Left ventricle myocardium inferior (tissue), 1 donor: ENCODE data around the gene RNGTT. TPM values are rescaled to one million over a fixed set of nuclear protein-coding genes. Genes with fewer than 3 reads are reported as not detected.

ENCODE experiments used
- DNase-seq: peaks from one replicate; pipeline ENCODE4 v3.0.0-alpha.2; 2020
- H3K27ac ChIP-seq: fragments of 200-600 bp; replicated peaks from 2 replicates; pipeline ENCODE4 v1.8.0; 2021
- H3K27me3 ChIP-seq: fragments of 200-600 bp; 2 replicates; pipeline ENCODE4 v1.8.0; 2021; ENCODE audit warnings: low read depth
- H3K36me3 ChIP-seq: fragments of 200-600 bp; 2 replicates; pipeline ENCODE4 v1.8.0; 2021
- H3K4me1 ChIP-seq: fragments of 200-600 bp; 2 replicates; pipeline ENCODE4 v1.8.0; 2021
- H3K4me3 ChIP-seq: fragments of 200-600 bp; 2 replicates; pipeline ENCODE4 v1.8.0; 2021; ENCODE audit warnings: mild to moderate bottlenecking, moderate library complexity
- H3K9me3 ChIP-seq: fragments of 200-600 bp; replicated peaks from 2 replicates; pipeline ENCODE4 v1.8.0; 2021
- intact Hi-C: fragments of 100-400 bp; cut with micrococcal nuclease; formaldehyde crosslinking; loops from one replicate; pipeline ENCODE4 v1.11.0; 2022
- total RNA-seq: library from RNA; stranded (reverse); fragmentation: NEBNext Ultra II Directional; extraction: Animal tissue kit (Norgen Biotek cat#: 25700); gene quantifications from one replicate; pipeline ENCODE4 v1.2.1, GENCODE V29; 2021
- TF ChIP-seq, protein P1 (sequence below): fragments of 200-600 bp; IDR thresholded peaks from 2 replicates; pipeline ENCODE4 v1.8.0; 2021; ENCODE audit warnings: antibody characterized with exemption, mild to moderate bottlenecking, borderline replicate concordance
- donor health status: DM: no; HTN: yes; CAD: no; lungs with severe emphysema.

The RNGTT gene
- total RNA-seq, 1 donor from 2014 or later = 9.1 TPM

DNA sequence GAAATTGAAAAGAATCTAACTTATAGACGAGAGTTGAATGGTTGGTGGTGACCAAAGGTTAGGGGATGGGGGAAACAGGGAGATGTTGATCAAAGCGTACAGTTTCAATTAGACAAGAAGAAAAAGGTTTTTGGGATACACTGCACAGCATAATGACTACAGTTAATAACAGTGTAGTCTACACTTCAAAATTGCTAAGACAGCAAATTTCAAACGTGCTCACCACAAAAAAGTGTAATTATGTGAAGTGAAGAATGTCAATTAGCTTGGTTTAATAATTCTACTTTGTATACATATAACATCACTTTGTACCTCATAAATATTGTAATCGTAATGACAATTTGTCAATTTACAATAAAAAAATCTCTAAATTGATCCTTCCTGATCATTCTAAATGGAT lies 267.5 kb downstream of the RNGTT start:
- intact Hi-C loops = no loop called here
- TF ChIP-seq, protein P1, sequence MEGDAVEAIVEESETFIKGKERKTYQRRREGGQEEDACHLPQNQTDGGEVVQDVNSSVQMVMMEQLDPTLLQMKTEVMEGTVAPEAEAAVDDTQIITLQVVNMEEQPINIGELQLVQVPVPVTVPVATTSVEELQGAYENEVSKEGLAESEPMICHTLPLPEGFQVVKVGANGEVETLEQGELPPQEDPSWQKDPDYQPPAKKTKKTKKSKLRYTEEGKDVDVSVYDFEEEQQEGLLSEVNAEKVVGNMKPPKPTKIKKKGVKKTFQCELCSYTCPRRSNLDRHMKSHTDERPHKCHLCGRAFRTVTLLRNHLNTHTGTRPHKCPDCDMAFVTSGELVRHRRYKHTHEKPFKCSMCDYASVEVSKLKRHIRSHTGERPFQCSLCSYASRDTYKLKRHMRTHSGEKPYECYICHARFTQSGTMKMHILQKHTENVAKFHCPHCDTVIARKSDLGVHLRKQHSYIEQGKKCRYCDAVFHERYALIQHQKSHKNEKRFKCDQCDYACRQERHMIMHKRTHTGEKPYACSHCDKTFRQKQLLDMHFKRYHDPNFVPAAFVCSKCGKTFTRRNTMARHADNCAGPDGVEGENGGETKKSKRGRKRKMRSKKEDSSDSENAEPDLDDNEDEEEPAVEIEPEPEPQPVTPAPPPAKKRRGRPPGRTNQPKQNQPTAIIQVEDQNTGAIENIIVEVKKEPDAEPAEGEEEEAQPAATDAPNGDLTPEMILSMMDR = no peak
- no peak for DNase-seq
- Histone ChIP-seq H3K27ac (no peak overlapping the region), H3K4me1 (no peaks in the 10 kb centered on the region), H3K9me3 (peaks cover 16% of the 10 kb centered on the region), H3K36me3 (no peaks in the 10 kb centered on the region), H3K4me3 (no peak overlapping the region), H3K27me3 (no peaks in the 10 kb centered on the region)

DNA sequence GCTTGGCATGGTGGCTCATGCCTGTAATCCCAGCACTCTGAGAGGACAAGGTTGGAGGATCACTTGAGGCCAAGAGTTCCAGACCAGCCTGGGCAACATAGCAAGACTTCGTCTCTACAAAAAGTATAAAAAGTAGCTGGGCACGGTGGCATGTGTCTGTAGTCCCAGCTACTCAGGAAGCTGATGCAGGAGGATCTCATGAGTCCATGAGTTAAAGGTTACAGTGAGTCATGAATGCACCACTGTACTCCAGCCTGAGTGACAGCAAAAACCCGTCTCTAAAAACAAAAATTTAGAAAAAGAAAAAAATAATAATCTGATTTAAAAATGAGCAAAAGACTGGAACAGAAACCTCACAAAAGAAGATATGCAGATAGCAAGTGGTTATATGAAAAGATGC lies 279.7 kb downstream of the RNGTT start:
- TF ChIP-seq, protein P1 = no peak
- H3K36me3 ChIP-seq = peaks cover 7% of the 10 kb centered on the region
- peaks cover 6% of the 10 kb centered on the region for H3K9me3 ChIP-seq
- no peak overlapping the region for H3K4me3 ChIP-seq
- H3K27me3 ChIP-seq = no peaks in the 10 kb centered on the region
- no peak overlapping the region for H3K27ac ChIP-seq
- intact Hi-C loops = no loop called here
- H3K4me1 ChIP-seq = no peaks in the 10 kb centered on the region
- DNase-seq = no peak

DNA sequence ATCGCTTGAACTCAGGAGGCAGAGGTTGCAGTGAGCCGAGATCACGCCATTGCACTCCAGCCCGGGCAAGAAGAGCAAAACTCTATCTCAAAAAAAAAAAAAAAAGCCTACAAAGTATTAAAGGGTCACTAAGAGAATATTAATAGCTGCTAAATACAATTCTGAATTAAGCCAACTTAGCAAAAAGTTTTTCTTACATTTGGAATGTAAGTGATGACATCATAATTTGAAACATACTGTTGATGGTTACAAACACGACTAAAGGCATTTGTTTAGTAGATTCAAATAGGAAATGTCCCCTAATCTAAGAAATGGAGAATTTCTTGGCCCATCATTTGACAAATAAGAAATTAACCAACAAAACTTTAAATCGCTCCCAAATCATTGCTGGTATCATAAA lies 282.8 kb downstream of the RNGTT start:
- Histone ChIP-seq H3K4me1 (no peaks in the 10 kb centered on the region), H3K36me3 (no peaks in the 10 kb centered on the region), H3K9me3 (no peaks in the 10 kb centered on the region), H3K27ac (no peak overlapping the region), H3K4me3 (no peak overlapping the region), H3K27me3 (no peaks in the 10 kb centered on the region)
- no peak for DNase-seq
- intact Hi-C loops = no loop called here
- TF ChIP-seq, protein P1 = no peak

DNA sequence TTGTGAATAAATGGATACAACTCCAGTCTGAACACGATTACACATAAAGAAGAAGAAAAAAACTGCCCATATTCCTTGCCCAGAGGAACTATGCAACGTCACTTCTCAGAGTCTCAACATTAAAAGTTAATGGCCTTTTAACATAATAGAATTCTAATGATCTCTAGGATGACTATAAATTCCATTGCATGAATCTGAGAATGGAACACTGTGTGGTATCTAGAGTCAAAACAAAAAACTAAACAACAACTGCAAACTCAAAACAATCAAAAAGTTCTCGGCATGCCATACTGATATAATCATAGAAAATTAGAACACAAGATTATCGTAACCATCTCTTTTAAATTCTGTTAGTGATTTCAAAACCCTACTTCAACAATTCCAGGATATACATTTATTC lies 283.6 kb downstream of the RNGTT start:
- H3K27me3 ChIP-seq = no peaks in the 10 kb centered on the region
- H3K4me1 ChIP-seq = no peaks in the 10 kb centered on the region
- TF ChIP-seq, protein P1 = no peak
- H3K36me3 ChIP-seq = no peaks in the 10 kb centered on the region
- H3K4me3 ChIP-seq = no peak overlapping the region
- H3K9me3 ChIP-seq = no peaks in the 10 kb centered on the region
- no peak for DNase-seq
- no peak overlapping the region for H3K27ac ChIP-seq
- intact Hi-C loops = no loop called here

DNA sequence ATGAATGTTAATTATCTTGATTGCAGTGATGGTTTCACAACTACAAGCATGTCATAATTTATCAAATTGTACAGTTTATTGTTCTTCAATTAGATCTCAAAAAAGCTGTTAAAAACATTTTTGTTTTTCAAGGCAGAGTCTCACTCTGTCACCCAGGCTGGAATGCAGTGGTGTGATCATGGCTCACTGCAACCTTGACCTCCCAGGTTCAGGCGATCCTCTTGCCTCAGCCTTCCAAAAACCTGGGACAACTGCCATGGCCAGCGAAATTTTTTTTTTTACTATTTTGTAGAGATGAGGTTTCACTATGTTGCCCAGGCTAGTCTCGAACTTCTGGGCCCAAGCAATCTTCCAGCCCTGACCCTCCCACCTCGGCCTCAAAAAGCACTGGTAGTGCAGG lies 286.1 kb downstream of the RNGTT start:
- no peak for DNase-seq
- Histone ChIP-seq H3K4me3 (no peak overlapping the region), H3K36me3 (no peaks in the 10 kb centered on the region), H3K4me1 (no peaks in the 10 kb centered on the region), H3K27ac (no peak overlapping the region), H3K27me3 (no peaks in the 10 kb centered on the region), H3K9me3 (no peaks in the 10 kb centered on the region)
- intact Hi-C loops = no loop called here
- TF ChIP-seq, protein P1 = no peak

DNA sequence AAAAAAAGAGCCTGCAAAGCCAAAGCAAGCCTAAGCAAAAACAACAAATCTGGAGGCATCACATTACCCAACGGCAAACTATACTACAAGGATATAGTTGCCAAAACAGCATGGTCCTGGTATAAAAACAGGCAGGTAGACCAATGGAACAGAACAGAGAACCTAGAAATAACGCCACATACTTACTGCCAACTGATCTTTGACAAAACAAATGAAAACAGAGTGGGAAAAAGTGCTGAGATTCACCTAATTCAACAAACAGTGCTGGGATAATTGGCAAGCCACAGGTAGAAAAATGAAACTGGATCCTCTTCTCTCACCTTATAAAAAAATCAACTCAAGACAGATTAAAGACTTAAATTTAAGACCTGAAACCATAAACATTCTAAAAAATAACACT lies 291.8 kb downstream of the RNGTT start:
- Histone ChIP-seq H3K4me3 (no peak overlapping the region), H3K27me3 (no peaks in the 10 kb centered on the region), H3K9me3 (peaks cover 26% of the 10 kb centered on the region), H3K4me1 (no peaks in the 10 kb centered on the region), H3K27ac (no peak overlapping the region), H3K36me3 (peaks cover 18% of the 10 kb centered on the region)
- intact Hi-C loops = no loop called here
- TF ChIP-seq, protein P1 = no peak
- no peak for DNase-seq
